Type B pancreatic cell (in vitro differentiated cells): ENCODE results near the gene MYCBPAP. TPM values are rescaled to one million over a fixed set of nuclear protein-coding genes. Genes with fewer than 3 reads are reported as not detected.
A peak's percentile ranks its signal among the peaks of the same experiment; 100 is the strongest.

Experiments
- DNase-seq: peaks from one replicate; pipeline ENCODE4 v3.0.0; 2021; ENCODE audit warnings: mixed read lengths; ENCODE audit not compliant: unreplicated experiment; ENCODE audit errors: extremely low spot score
- H3K27ac Mint-ChIP-seq: 2 replicates; pipeline ENCODE4 v1.8.0; 2021; ENCODE audit warnings: mild to moderate bottlenecking, mixed read lengths
- H3K27me3 Mint-ChIP-seq: 2 replicates; pipeline ENCODE4 v1.8.0; 2021; ENCODE audit warnings: mixed read lengths
- H3K36me3 Mint-ChIP-seq: 2 replicates; pipeline ENCODE4 v1.8.0; 2021; ENCODE audit warnings: mixed read lengths
- H3K4me1 Mint-ChIP-seq: one replicate; pipeline ENCODE4 v1.8.0; 2021; ENCODE audit warnings: mixed read lengths; ENCODE audit not compliant: unreplicated experiment
- H3K4me3 Mint-ChIP-seq: 2 replicates; pipeline ENCODE4 v1.8.0; 2021; ENCODE audit warnings: mild to moderate bottlenecking, mixed read lengths
- H3K9me3 Mint-ChIP-seq: 2 replicates; pipeline ENCODE4 v1.8.0; 2021; ENCODE audit warnings: mixed read lengths
- CTCF ChIP-seq: fragments of 200-600 bp; sonication (generic); conservative IDR thresholded peaks from 2 replicates; pipeline ENCODE4 v1.5.0; 2021; ENCODE audit warnings: antibody characterized with exemption, mild to moderate bottlenecking
- total RNA-seq: library from RNA; stranded (reverse); gene quantifications from 2 replicates; pipeline ENCODE4 v1.2.1, GENCODE V29; 2021; ENCODE audit warnings: low replicate concordance

MYCBPAP gene
- total RNA-seq, 1 donor from 2014 or later, result 4.1 TPM

DNA sequence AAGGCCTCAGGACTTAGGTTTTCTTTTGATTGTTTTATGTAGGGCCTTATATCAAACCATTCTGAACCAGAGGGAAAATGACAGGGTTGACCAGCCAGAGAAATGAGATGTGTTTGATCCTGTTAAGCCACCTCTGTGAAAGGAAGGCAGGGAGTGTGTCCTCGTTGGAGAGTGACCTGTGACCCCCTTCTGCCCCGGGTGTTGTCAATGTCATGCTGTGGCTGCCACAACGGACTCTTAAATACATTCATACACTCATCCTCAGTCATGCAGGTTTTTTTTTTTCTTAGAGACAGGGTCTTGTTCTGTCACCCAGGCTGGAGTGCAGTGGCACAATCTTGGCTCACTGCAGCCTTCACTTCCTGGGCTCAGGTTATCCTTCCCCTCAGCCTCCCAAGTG is 6.1 kb downstream of the MYCBPAP start:
- Mint-ChIP-seq H3K27me3 (no peaks in the 10 kb centered on the region), H3K27ac (no peak overlapping the region), H3K36me3 (no peaks in the 10 kb centered on the region), H3K4me1 (peaks cover 48% of the 10 kb centered on the region), H3K9me3 (no peaks in the 10 kb centered on the region), H3K4me3 (no peak overlapping the region)
- DNase-seq, result no peak
- TF ChIP-seq CTCF, result no peak

DNA sequence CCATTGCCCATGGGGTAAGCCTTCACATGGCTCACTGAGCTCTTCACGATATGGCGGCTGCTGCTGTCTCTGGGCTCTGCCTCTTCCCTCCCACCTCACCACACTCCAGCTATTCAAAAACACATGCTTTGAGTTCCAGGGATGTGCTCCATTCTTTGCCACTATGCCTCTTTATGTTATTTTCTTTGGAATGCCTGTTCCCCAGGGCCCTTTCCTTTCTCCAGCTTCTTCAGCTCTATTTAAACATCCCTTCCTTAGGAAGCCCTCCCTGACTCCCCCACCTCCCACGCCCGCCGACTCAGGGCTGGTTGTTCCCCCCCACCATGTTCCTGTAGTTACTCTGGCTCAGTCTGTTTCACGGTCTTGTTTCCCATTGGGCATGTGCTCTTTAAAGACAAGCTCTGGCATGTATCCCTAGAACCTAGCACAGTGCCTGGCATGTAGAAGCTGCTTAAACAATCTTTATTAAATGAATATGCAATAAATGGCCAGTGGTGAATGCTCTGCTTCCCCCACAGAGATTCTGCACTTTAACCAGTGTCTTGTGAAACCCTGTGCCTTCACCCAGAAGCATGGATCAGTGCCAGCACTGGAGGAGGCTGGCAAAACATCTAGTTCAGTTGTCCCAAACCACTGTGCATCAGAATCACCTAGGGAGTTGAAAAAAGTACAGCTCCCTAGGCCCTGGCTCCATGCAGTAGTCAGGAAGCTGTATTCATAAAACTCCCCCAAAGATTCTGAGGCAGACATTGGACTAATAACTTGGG is 6.9 kb downstream of the MYCBPAP start:
- no peak for TF ChIP-seq CTCF
- H3K4me1 Mint-ChIP-seq, result peaks cover 44% of the 10 kb centered on the region
- H3K9me3 Mint-ChIP-seq, result no peaks in the 10 kb centered on the region
- no peaks in the 10 kb centered on the region for H3K27me3 Mint-ChIP-seq
- no peak for DNase-seq
- no peak overlapping the region for H3K27ac Mint-ChIP-seq
- H3K36me3 Mint-ChIP-seq, result no peaks in the 10 kb centered on the region
- H3K4me3 Mint-ChIP-seq, result no peak overlapping the region

DNA sequence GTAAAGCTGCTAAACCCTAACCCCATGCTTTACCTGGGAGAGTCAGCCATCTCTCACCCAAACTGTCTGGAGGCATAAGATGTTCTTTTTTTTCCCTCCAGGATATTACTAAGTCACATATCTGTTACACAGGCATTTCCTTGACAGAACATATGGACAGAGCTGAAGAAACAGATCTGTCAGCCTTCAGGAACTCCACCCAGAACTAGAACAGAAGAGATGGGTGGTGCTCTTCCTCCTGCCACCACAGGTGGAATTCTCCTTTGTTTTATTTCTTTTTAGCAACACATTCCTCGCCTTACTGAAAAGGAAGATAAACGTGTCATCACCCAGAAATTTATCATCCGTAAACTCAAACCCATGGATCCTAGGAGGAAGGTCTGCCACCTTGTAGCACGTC is 8.8 kb downstream of the MYCBPAP start:
- H3K36me3 Mint-ChIP-seq, result no peaks in the 10 kb centered on the region
- no peak for DNase-seq
- peak overlapping the region; percentile 58 for H3K27ac Mint-ChIP-seq
- no peaks in the 10 kb centered on the region for H3K27me3 Mint-ChIP-seq
- H3K4me1 Mint-ChIP-seq, result peaks cover 29% of the 10 kb centered on the region
- no peak overlapping the region for H3K4me3 Mint-ChIP-seq
- TF ChIP-seq CTCF, result no peak
- no peaks in the 10 kb centered on the region for H3K9me3 Mint-ChIP-seq

- no peak for DNase-seq
- H3K4me3 Mint-ChIP-seq, result no peak overlapping the region
- no peak overlapping the region for H3K27ac Mint-ChIP-seq
- H3K4me1 Mint-ChIP-seq, result peaks cover 29% of the 10 kb centered on the region
- no peaks in the 10 kb centered on the region for H3K27me3 Mint-ChIP-seq
- no peaks in the 10 kb centered on the region for H3K9me3 Mint-ChIP-seq
- no peak for TF ChIP-seq CTCF
- no peaks in the 10 kb centered on the region for H3K36me3 Mint-ChIP-seq
These were observed 9.5 kb downstream of the MYCBPAP start for GRCh38 chr17:50517504-50518383.

DNA sequence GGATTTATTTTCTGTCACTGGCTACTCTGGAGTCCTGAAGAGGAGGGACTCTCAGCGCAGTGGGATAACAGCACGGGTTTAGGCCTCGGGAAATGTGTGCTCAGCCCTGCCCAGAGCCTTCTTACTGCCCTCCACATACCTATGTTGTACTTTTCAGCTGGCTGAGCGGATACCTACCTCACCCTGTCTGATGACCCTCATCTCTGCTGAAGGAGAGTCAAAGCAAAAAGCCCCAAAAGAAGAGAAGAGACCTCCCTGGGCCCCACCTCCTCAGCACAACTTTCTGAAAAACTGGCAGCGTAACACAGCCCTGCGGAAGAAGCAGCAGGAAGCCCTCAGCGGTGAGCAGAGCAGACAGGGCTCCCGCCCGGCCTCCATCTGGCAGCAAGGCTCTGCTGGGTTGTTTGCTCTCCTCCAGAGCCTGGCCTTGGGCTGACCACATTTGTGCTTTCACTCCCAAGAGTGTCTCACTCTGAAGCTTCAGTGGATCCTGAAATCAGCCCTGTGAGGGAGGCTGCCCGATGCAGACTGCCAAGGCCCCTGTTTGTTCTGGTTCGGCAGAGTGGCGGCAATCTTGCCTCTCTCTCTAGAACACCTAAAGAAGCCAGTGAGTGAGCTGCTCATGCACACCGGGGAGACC is 10.3 kb downstream of the MYCBPAP start:
- no peaks in the 10 kb centered on the region for H3K36me3 Mint-ChIP-seq
- no peak overlapping the region for H3K27ac Mint-ChIP-seq
- no peaks in the 10 kb centered on the region for H3K9me3 Mint-ChIP-seq
- TF ChIP-seq CTCF, result no peak
- peaks cover 27% of the 10 kb centered on the region for H3K4me1 Mint-ChIP-seq
- no peak overlapping the region for H3K4me3 Mint-ChIP-seq
- no peak for DNase-seq
- no peaks in the 10 kb centered on the region for H3K27me3 Mint-ChIP-seq
